NCI-H2196 (cell line): Measurements from ENCODE around the gene EBNA1BP2.
"Not testable (repeated sequence)": the region's sequence is repeated elsewhere in the genome, so short reads cannot be mapped to it uniquely, and the experiment has no call there.

Experiments used
- DNase-seq: peaks from one replicate; lab custom pipeline; 2025; ENCODE audit not compliant: unreplicated experiment; lab: John Stamatoyannopoulos, UW

Gene EBNA1BP2, protein sequence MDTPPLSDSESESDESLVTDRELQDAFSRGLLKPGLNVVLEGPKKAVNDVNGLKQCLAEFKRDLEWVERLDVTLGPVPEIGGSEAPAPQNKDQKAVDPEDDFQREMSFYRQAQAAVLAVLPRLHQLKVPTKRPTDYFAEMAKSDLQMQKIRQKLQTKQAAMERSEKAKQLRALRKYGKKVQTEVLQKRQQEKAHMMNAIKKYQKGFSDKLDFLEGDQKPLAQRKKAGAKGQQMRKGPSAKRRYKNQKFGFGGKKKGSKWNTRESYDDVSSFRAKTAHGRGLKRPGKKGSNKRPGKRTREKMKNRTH

DNA sequence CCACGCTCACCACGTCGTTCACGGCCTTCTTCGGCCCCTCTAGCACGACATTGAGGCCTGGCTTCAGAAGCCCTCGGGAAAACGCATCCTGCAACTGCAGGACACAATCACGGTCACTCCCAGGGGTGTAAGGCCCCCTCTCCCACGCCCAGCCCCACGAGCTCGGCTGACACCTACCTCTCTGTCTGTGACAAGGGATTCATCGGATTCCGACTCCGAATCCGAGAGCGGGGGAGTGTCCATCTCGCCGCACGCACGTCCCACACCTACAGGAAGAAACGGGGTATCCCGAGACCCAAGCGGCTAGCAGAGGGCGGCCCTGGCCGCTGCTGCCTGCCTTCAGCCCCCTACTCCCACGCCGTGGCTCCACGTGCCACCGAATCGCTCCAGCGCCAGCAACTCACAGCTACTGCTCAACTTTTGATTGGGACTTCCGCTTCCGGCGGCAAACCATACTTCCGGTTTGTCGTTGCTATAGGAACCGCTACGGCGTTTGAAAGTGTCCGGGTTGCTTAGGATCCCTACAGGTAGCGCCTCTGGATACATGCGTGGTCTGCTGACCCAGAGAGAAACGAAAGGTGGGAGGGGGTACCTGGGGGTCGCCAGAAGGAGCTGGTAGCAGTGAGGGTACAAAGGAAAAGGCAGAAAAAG, at the start of gene EBNA1BP2, which contains the start of gene CFAP57:
Gene EBNA1BP2, minus strand, starts transcription at position 415 of the 651 bp plus-strand sequence. Its CDS starts 172 bp downstream, at position 243.
Gene CFAP57, plus strand, starts transcription at position 455 of the 651 bp plus-strand sequence. CDS start 424 bp downstream, outside the sequence.
- DNase-seq = peak; percentile 86

DNA sequence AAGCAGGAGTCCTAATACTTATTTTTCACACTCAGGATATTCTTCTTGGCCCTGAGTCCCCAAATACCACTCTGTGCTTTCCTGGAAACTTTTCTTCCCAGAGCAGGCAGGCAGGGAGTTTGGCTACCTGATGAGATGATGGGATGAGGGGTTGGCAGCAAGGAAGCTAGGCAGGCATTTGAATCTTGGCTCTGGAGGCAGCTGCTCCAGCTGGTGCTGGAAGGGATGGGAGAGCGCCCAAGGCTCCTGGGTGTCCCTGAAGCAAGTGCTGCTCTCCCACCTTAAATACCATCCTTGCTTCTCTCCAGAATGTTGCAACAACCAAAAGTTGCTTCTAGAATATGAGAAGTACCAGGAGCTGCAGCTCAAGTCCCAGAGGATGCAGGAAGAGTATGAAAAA, 49.7 kb upstream of the EBNA1BP2 start:
- no peak for DNase-seq

DNA sequence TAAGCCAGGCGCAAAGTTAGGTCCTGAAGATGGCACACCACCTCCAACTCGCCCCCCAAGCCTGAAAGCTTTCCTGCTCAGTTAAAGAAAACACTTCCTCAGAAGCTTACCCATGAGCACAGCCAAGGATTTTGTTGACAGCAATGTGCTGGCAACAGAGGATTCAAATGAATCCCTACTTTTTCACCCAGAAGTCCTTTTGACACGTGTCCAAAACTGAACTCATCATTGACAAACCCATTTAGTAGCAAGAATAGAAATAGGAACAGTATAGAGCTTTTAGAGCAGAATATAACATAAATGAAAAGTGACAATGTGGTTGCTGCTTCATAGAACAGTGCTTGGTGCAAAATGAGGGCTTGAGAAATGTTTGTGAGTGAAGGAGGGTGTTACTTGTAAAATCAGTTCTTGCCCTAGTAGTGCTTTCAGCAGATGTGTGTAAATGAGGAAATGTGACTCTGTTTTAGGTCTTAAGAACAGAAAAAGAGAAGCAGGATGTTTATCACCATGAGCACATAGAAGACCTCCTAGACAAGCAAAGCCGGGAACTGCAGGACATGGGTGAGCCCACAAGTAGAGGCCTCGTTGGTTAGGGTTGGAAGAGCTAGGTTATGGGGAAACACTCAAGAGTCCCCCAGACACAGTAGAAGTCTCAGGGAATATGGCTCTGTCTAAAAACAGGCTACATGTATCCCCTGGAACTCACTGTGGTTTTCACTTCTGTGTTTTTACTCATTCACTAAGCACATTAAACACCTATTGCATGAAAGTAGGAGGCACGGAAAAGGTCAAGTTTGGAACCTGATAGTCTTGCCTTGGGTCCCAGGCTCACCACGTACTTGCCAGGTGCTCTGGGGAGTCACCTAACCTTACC, 49.1 kb upstream of the EBNA1BP2 start:
- DNase-seq = no peak

DNA sequence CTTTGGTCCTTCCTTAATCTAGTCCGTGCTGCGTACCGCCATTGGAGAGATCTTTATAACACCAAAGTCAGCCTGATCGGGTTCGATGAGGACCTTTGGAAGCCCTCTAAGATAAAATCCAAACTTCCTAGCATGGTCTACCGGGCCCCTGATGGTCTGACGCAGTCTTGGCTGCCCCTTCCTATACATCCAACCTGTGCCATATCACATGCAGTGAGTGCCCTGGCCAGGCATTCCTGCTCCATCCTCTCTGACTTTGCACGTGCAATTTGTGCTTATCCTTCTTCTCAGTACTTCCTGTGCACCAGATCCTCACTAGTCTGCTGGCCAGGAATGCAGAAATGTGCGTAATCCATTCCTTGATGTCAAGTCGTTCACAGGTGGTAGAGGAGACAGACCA, 45.7 kb upstream of the EBNA1BP2 start:
- no peak for DNase-seq

DNA sequence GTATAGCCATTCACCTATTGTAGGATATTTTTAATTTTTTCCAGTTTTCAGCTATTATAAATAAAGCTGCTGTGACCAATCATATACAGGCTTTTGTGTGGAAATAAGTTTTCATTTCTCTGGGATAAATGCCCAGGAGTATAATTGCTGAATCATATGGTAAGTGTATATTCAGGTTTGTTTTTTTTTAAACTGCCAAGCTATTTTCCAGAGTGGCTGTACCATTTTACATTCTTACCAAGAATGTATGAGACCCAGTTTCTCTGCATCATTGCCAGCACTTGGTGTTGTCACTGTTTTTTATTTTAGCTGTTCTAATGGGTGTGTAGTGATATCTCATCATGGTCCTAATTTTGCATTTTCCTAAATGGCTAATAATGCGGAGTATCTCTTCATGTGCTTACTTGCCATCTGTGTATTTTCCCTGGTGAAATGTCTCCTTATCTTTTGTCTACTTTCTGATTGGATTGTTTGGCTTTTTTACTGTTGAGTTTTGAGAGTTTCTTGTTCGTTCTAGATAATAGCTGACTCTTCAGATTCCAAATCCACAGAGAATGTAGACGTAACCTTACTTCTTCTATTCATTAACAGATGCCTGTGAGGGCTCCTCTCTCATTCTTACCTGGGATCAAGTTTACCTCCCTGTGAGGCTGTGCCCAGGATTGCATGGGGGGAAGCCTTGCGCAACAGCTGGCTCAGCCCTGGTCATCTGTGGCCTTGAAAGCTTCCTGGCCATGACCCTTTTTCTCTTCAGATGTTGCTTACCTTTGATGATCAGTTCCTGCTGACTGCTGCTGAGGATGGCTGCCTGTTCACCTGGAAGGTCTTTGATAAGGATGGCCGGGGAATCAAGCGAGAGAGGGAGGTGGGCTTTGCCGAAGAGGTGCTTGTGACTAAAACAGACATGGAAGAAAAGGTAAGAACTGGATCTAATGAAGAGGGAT, 42.7 kb upstream of the EBNA1BP2 start:
- DNase-seq = no peak

- not testable (repeated sequence) for DNase-seq
Measured at GRCh38 chr1:43208277-43208676, 36.2 kb upstream of the EBNA1BP2 start.

- DNase-seq = no peak
Measured at GRCh38 chr1:43207229-43207853, 35.3 kb upstream of the EBNA1BP2 start.

DNA sequence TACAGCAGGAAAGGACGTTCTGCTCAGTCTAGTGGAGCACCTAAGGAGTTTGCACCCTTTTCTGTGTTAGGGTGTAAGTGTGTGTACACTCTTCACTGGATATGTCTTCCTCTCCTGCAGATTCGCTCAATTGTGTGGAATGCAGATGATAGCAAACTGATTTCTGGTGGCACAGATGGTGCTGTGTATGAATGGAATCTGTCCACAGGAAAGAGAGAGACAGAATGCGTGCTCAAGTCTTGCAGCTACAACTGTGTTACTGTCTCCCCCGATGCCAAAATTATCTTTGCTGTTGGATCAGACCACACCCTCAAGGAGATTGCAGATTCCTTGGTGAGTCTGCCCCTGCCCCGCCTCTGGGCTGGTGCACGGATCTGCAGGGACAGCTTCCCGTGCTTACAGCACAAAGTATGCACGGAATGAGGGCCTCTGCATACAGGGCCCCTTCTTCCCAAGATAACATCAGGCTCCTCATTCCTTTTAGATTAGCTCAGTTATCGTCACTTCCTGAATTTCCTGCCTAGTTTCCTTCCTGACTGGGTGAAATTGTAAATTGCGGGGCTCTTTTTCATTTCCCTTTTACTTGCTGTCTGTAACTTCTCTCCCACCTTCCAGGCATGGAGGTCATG, 34.6 kb upstream of the EBNA1BP2 start:
- DNase-seq = no peak

- no peak for DNase-seq
Measured at GRCh38 chr1:43205671-43206070, 33.6 kb upstream of the EBNA1BP2 start.

DNA sequence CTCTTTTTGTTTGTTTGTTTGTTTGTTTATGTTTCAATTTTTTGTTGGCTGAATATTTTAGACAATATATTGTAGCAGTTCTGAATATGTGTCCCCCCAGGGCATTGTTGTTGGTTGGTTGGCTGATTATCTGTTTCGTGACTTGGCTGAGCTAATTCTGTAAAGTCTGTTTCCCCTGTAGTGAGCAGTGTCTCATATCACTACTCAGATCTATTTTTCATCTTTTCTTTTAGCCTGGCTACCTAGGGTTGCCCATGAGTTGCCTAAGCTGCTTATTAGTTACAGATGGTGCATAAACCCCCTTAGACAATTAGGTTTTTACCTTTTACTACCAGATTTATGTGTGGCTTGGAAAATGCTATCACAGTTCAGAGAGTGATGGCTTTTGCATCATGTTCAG, 32.3 kb upstream of the EBNA1BP2 start:
- no peak for DNase-seq

DNA sequence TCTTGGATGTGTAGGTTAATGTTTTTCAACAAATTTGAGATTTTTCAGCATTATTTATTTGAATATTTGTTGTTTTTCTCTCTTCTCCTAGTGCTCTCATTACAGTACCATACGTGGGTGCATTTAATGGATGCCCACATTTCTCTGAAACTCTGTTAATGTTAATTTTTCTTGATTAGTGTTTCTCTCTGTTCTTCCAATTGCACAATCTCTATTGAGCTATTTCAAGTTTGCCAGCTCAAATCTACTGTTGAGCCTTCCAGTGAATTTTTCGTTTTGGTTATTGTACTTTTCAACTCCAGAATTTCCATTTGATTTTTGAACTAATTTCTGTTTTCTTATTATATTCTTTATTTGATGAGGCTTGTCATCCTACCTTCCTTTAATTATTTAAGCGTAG, 31.8 kb upstream of the EBNA1BP2 start:
- no peak for DNase-seq

DNA sequence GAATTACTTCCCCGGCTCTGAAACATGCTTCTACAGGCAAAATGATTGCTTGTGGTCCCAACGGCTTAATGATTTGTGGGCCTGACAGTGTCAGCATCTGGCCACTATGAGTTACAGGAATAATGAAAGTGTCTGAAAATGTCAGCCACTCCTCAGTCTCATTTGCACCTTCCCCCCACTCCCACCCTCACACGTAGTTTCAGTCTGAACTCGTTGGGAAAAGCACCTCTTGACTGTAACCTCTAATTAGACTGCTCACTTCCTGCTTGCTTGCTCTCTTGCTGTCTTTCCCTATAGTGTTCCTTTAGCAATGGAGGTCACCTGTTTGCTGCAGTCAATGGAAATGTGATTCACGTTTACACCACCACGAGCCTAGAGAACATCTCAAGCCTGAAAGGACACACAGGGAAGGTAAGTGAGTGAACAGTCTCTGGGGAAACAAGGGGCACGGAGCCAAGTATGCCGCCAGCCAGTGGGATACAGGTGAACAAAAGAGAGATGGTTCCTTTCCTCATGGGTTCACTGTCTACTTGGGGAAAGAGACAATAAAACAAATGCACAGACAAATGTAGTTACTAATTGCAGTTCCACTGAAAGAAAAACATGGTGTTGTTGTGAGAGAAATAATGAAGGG, 27.1 kb upstream of the EBNA1BP2 start:
- DNase-seq = peak; percentile 28

- no peak for DNase-seq
Measured at GRCh38 chr1:43197343-43198127, 25.4 kb upstream of the EBNA1BP2 start.

DNA sequence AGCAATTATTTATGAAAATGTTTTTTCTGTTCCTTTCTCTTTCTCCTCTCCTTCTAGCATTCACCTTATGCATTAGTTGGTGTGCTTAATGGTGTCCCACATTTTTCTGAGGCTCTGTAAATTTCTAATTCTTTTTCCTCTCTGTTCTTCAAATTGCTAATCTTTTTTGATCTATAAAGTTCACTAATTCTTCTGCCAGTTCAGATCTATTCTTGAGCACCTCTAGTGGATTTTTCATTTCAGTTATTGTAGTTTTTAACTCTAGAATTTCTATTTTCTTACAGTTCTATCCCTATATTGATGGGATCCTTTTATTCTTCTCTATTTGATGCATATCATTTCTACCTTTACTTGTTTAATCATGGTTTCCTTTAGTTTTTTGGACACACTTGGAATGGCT, 22.4 kb upstream of the EBNA1BP2 start:
- DNase-seq = no peak

DNA sequence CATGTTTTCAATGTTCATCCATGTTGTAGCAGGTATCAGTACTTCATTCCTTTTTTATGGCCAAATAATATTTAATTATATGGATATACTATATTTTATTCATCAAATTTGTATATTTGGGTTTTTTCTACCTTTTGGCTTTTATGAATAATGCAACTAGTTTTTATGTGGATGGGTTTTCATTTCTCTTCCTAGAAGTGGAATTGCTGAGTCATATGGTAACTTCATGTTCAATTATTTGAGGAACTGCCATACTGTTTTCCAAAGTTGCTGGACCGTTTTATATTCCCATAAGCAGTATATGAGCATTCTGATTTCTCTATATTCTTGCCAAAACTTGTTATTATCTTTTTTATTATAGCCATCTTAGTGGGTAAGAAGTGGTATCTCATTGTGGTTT, 16.0 kb upstream of the EBNA1BP2 start:
- DNase-seq = no peak

DNA sequence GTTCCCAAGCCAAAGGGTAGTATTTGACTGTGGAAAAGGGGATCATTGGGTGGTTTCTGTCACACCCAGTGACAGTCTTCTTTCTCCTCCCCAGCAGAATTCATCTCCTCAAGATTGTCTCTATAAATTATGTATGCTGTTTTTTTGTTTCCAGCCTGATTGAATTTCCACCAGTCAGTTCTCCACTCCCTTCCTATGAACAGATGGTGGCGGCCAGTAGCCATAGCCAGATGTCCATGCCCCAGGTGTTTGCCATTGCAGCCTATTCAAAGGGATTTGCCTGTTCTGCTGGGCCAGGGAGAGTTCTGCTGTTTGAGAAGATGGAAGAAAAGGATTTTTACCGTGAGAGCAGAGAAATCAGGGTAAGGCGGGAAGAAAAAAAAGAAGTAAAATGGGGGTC, 12.9 kb upstream of the EBNA1BP2 start:
- no peak for DNase-seq

DNA sequence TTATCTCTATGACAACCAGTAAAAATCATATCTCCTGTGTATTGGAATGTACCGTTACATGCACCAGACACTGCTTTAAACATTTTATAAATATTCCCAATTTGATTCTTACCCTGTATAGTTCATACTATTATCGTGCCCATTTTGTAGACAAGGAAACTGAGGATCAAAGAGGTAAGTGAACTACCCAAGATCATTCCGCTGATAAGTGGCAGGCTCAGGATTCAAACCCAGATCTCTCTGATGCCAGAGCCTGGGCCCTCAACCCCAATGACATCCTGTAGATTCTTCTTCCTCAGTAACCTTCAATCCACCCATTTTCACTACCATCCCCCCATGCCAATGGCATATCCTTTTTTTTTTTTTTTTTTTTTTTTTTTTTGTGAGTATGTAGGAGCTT, 12.3 kb upstream of the EBNA1BP2 start:
- DNase-seq = no peak

GRCh38 chr1:43177691-43178090, 5.6 kb upstream of the EBNA1BP2 start:
- DNase-seq = no peak
